NCI-H1092 treated with DMSO at 0.1 percent for 48 hours (cell line): Measurements from ENCODE around the gene PXDN.

Experiments
- DNase-seq: peaks from one replicate; lab custom pipeline; 2025; lab: John Stamatoyannopoulos, UW

Gene PXDN

DNA sequence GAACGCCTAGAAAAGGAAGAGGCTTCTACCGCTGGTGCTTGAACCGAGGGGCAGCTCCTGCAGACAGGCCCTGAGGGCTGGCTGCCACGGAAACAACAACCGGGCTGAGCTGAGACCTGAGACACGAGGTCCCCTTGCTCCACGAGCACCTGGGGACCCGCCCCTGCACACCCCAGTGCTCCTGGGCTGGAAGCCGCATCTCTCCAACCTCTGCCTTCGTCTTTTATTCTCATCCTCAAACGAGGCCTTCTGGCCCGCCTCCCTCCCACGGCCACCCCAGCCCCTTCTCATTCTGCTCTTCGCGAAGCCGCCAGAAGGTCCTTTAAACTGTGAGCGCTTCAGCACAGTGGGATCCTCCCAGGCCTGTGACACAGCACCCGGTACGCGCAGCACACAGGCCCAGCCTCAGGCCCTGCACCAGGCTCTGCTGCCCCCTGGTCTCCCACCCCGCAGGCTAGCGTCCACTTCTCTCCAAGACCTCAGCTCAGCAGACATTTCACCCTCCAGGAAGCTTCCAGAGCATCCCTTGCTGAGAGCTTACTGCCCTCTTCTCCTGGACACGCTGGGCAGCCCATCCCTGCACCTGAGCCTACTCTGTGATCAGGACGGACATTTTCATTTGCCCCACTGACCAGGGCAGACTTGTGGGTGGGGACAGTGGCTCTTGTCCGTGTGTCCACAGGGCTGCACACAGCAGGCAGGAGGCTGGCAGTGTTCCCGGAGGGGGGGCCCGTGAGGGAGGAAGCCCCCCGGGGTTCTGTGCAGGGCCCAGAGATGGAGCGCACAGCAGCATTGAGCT lies 149.7 kb downstream of the PXDN start:
- no peak for DNase-seq

DNA sequence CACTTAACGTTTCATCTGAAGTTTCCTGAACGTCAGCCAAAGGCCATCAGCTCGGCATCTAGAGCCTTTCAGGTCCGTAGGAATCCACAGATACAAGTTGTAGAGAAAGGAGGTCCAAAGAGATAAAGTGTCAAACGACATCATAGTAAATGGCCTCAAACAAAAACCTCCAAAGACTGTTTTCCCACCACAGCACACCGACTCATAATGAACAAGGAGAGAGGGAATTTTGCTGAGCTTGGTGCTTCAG lies 150.3 kb downstream of the PXDN start:
- DNase-seq = no peak

DNA sequence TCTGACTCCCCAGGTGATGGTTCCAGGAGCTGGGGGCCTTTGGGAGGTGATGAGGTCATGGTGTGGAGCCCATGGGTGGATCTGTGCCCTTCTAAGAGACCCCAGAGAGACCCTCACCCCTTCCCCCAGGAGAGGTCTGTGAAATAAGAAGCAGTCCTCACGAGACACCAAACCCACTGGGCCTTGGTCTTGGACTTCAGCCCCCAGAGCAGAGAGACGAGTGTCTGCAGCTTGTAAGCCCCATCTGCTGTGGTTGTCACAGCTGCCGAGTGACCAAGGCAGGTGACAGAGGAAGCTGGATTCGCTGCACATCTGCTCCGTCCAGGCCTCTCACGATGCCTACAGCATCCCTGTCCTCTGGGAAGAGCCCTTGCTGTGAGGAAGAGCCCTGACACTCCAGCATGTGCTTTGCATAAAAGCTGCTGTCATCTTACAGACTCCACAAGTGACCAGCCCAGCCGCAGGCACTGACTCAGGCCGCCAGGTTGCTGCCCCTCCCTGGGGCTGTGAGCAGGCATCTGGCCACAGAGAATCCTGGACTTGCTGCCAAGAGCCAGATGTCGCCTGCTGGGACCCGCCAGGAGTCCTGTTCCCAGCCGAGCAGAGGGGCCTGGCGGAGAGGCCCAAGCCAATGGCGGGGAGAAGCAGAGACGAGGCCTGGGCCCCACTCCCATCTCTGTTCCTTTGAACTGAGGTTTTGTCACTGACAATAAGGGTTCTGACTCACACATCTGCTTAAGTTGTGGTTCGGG lies 150.8 kb downstream of the PXDN start:
- DNase-seq = peak; percentile 40

- DNase-seq = peak; percentile 14
Observed at GRCh38 chr2:1591978-1592907, 152.1 kb downstream of the PXDN start.

DNA sequence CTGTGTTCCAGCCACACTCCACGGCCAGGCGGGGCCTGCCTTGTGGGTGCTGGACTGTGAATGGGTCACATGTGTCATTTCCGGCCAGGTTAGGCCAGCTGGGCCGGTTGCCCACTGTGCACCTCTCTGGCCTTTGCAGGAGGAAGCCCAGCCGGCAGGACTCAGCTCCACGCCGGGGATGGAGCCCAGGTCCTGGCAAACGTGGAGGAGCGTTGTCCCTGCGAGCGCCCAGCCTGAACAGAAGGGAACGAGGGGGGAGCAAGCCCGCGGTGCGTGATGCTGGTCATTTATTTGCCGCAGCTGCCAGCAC lies 152.9 kb downstream of the PXDN start:
- DNase-seq = no peak

DNA sequence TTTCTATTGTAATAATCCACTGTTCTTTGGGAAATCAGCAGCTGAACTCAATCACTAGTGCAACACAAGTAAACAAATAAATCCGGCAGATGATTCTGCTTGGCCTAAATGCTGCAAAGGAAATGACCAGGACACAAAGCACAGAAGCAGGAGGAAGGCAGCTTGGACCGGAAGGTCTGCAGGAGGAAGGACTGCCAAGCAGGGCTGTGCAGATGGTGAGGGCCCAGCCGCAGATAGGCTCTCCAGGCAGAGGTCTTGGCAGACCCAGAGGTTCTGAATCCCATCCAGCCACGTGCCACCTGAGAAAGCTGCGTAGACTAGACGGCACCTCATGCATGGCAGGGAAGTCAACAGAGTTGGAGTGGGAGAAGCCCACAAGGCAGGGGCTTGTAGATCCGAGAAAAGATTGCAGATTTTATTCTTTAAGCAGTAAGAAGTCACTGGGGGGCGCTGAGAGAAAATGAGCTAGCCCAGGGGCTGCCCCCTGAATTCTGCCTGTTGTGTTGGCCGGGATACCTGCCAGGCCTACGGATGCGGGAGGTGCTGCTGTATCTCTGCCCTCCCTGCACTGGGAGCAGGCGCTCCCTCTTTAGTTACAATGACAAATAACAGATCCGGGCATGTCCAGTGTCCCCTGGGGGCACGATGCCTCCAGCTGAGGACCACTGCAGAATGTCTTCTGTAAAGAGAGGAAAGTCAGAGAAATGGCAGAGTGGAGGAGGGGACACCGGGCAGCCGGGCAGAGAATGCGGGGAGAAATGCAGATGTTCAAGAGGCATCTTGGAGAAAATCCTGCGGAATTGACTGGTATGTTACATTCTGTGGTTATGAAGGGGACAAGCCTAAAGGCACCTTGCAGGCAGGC lies 153.5 kb downstream of the PXDN start:
- no peak for DNase-seq

DNA sequence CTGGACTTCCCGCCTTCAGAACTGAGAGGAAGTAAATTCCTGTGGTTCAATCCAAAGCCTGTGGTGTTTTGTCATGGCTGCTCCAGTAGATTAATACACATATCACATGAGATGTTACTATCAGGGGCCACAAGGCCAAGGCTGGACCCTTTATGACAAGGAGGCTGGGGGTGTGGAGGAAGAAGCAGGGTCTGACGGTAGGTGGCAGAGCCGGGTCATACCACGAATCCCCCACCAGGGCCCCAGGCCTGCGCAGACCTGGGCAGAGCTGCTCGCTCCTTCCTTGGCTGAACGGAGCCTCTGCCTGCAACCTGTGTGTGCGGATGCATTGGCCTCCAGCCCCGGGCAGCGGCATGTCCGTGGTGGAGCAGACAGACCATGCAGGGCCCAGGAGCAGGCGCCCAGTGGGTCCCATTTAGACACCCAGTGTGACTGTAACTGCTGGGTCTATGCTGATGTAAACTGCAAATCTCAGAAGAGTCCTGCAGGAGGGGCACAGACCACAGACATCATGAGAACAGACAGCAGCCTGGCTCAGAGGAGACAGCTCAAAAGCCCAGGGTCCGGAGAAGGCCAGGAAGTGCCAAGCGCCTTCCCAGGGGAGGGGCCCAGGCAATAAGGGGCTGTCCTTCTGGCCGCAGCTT lies 155.2 kb downstream of the PXDN start:
- DNase-seq = no peak

DNA sequence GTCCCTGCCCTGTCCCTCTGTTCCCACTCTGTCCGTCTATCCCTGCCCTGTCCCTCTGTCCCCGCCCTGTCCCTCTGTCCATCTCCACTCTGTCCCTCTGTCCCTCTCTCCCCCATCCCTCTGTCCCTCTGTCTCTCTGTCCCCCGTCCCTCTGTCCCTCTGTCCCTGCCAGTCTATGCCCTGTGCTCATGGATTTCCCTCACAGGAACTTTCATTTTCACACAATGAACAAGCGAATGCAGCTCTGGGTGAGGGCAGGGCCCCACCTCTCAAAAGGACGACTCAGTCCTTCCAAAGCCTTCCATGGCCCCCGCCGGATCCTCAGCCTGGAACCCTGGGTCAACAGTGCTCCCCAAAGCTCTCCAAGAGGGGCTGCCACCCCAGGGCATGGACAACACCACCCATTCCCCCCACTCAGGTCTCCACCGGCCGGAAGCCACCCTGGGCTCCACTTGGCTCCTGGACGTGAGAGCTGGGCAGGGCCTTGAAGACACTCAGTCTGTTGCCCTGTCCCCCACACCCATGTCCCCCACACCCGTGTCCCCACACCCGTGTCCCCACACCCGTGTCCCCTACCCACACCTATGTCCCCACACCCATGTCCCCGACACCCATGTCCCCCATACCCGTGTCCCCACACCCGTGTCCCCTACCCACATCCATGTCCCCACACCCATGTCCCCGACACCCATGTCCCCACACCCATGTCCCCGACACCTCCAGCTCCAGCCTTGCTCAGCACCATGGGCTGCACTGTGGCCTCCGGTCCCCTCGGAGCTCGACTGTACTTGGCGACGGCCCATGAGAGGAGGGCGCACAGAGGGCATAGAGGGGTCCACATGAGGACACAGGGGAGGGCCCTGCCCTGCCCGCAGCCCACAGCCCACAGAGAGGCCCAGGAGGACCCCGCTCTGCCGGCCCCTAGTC lies 156.0 kb downstream of the PXDN start:
- no peak for DNase-seq

DNA sequence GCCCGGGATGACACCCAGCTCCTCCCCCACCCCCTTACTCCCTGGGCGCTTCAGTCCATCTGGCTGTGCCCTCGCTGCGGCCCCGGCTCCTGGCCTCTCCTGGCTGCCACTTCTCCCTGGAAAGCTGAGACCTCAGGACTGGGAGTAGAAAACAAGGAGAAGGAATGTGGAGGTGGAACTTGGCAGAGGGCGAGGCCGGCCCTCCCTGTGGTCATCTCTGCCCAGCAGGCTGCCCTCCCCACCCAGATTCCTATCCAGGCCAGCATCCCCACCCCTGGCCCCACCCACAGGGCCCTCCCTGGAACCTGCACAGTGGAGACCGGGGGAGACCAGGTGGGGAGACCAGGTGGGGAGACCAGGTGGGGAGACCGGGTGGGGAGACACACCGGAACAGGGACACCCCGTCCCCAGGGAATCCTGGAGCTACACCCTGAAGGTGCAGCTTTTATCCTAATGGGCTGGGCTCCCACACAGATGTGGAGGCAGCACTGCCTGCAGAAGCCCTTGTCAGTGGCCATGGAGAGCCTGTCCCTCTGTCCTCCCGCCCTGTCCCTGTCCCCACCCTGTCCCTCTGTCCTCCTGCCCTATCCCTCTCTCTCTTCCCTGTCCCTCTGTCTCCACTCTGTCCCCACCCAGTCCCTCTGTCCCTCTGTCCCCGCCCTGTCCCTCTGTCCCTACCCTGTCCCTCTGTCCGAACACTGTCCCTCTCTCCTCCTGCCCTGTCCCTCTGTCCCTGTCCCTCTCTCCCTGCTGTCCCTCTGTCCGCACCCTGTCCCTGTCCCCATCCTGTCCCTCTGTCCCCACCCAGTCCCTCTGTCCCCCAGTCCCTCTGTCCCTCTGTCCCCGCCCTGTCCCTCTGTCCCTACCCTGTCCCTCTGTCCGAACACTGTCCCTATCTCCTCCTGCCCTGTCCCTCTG lies 157.1 kb downstream of the PXDN start:
- no peak for DNase-seq

- no peak for DNase-seq
Observed at GRCh38 chr2:1586251-1586922, 157.9 kb downstream of the PXDN start.

GRCh38 chr2:1585635-1586034 lies 158.7 kb downstream of the PXDN start:
- no peak for DNase-seq

DNA sequence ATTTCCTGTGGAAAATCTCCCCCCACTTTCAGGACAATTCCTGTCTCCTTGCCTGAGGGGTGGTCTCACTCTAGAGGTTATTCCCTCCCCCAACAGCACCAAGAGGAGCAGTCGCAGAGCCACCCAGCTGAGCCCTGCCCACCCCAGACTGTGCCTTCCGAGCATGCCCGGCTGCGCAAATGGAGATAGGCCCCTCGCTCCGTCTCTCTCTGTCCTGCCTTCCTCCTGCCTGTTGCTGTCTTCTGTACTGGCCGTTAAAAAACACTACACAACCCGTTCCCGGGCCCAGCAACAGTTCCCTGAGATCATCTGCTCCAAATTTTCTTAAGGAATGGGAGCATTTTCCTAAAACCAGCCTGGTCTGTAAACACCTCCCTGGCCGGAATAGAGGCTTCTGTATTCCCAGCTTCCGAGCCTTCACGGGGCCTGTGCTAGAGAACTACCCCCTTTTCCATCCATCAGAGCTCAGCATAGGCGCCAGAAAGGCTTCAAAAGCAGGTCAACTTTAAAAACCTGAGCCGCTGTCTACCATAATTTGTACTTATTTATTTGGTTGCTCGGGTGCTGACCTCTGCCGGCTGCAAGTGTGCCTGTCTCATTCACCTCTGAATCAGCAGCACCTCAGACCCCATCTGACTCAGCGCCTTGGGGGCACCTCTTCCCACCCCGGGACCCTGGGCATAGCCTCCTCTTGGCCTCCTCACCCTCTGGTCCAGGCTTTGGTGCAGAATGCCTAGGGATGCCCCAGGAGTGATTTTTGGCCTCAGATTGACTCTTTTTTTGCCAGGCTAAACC lies 159.4 kb downstream of the PXDN start:
- no peak for DNase-seq

DNA sequence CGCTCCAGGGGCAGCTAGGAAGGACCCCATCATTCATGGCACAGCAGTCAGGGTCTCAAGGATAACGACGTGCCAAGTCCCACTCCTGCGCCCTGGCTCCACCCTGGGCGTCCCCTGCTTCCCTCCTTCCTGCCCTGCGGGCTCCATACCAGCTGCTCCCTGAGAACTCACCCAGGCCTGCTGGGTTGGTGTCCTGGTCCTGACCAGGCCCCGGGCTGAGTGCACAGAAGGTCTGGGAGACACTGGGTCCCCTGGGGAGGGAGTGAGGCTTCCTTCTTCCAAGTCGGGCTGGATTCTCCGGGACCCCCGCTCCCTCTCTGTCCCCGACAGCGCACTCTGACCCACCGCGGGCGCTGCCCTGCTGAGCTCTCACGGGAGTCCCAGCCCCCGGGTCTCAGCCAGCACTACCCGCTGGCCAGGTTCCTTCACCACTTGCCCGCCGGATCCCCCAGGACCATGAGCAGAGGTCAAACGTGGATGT lies 160.2 kb downstream of the PXDN start:
- DNase-seq = no peak

- no peak for DNase-seq
Observed at GRCh38 chr2:1582891-1583341, 161.4 kb downstream of the PXDN start.

- no peak for DNase-seq
Observed at GRCh38 chr2:1581965-1582625, 162.2 kb downstream of the PXDN start.
